Measurements from ENCODE around the gene CLSTN2.

CLSTN2 gene

GRCh38 chr3:140207541-140207940 is 272.6 kb downstream of the CLSTN2 start:
- H3K4me3 ChIP-seq (ENCODE audit: low read length), result no peak overlapping the region
- H3K79me2 ChIP-seq (ENCODE audit: control insufficient read depth, low read length), result no peaks in the 10 kb centered on the region
- no peaks in the 10 kb centered on the region for H3F3A ChIP-seq (ENCODE audit: control insufficient read depth, insufficient read depth)
- H3K4me1 ChIP-seq (ENCODE audit: control insufficient read depth, low read length), result no peaks in the 10 kb centered on the region
- TF ChIP-seq, protein P1, sequence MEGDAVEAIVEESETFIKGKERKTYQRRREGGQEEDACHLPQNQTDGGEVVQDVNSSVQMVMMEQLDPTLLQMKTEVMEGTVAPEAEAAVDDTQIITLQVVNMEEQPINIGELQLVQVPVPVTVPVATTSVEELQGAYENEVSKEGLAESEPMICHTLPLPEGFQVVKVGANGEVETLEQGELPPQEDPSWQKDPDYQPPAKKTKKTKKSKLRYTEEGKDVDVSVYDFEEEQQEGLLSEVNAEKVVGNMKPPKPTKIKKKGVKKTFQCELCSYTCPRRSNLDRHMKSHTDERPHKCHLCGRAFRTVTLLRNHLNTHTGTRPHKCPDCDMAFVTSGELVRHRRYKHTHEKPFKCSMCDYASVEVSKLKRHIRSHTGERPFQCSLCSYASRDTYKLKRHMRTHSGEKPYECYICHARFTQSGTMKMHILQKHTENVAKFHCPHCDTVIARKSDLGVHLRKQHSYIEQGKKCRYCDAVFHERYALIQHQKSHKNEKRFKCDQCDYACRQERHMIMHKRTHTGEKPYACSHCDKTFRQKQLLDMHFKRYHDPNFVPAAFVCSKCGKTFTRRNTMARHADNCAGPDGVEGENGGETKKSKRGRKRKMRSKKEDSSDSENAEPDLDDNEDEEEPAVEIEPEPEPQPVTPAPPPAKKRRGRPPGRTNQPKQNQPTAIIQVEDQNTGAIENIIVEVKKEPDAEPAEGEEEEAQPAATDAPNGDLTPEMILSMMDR (IDR thresholded peaks at IDR 0.05; ENCODE audit: low read depth, low read length, poor library complexity, severe bottlenecking), result no peak
- no peak for TF ChIP-seq EZH2phosphoT487 (IDR thresholded peaks at IDR 0.05; ENCODE audit: borderline replicate concordance, low read length)
- H3K4me2 ChIP-seq (ENCODE audit: low read length), result no peak overlapping the region
- H3K9me2 ChIP-seq (replicated peaks; ENCODE audit: control insufficient read depth, low read length), result no peaks in the 10 kb centered on the region
- no peaks in the 10 kb centered on the region for H3K9me3 ChIP-seq (ENCODE audit: control insufficient read depth, insufficient read depth, low read length)
- no peak overlapping the region for H3K27ac ChIP-seq (ENCODE audit: low read depth, low read length)
- no peaks in the 10 kb centered on the region for H4K20me1 ChIP-seq (ENCODE audit: control insufficient read depth, insufficient read depth, low read depth, low read length)
- no peaks in the 10 kb centered on the region for H3K36me3 ChIP-seq (ENCODE audit: control insufficient read depth, low read length)
- no peaks in the 10 kb centered on the region for H3K27me3 ChIP-seq (ENCODE audit: control insufficient read depth, low read length)

GRCh38 chr3:140216249-140216648 is 281.3 kb downstream of the CLSTN2 start:
- no peak overlapping the region for H3K27ac ChIP-seq (ENCODE audit: low read depth, low read length)

GRCh38 chr3:140219291-140219690 is 284.3 kb downstream of the CLSTN2 start:
- no peaks in the 10 kb centered on the region for H3F3A ChIP-seq (ENCODE audit: control insufficient read depth, insufficient read depth)
- H3K36me3 ChIP-seq (ENCODE audit: control insufficient read depth, low read length), result no peaks in the 10 kb centered on the region
- H4K20me1 ChIP-seq (ENCODE audit: control insufficient read depth, insufficient read depth, low read depth, low read length), result no peaks in the 10 kb centered on the region
- no peaks in the 10 kb centered on the region for H3K27me3 ChIP-seq (ENCODE audit: control insufficient read depth, low read length)
- no peak overlapping the region for H3K27ac ChIP-seq (ENCODE audit: low read depth, low read length)
- TF ChIP-seq EZH2phosphoT487 (IDR thresholded peaks at IDR 0.05; ENCODE audit: borderline replicate concordance, low read length), result no peak
- TF ChIP-seq, protein P1 (IDR thresholded peaks at IDR 0.05; ENCODE audit: low read depth, low read length, poor library complexity, severe bottlenecking), result no peak
- no peaks in the 10 kb centered on the region for H3K9me2 ChIP-seq (replicated peaks; ENCODE audit: control insufficient read depth, low read length)
- H3K4me2 ChIP-seq (ENCODE audit: low read length), result no peak overlapping the region
- no peak overlapping the region for H3K4me3 ChIP-seq (ENCODE audit: low read length)
- H3K4me1 ChIP-seq (ENCODE audit: control insufficient read depth, low read length), result no peaks in the 10 kb centered on the region
- H3K9me3 ChIP-seq (ENCODE audit: control insufficient read depth, insufficient read depth, low read length), result no peaks in the 10 kb centered on the region
- no peaks in the 10 kb centered on the region for H3K79me2 ChIP-seq (ENCODE audit: control insufficient read depth, low read length)

More at GRCh38 chr3:140216249-140216648, 281.3 kb downstream of the CLSTN2 start:
- no peaks in the 10 kb centered on the region for H3K9me3 ChIP-seq (ENCODE audit: control insufficient read depth, insufficient read depth, low read length)
- H3K36me3 ChIP-seq (ENCODE audit: control insufficient read depth, low read length), result no peaks in the 10 kb centered on the region
- H4K20me1 ChIP-seq (ENCODE audit: control insufficient read depth, insufficient read depth, low read depth, low read length), result no peaks in the 10 kb centered on the region
- no peaks in the 10 kb centered on the region for H3K4me1 ChIP-seq (ENCODE audit: control insufficient read depth, low read length)
- H3F3A ChIP-seq (ENCODE audit: control insufficient read depth, insufficient read depth), result no peaks in the 10 kb centered on the region
- TF ChIP-seq EZH2phosphoT487 (IDR thresholded peaks at IDR 0.05; ENCODE audit: borderline replicate concordance, low read length), result no peak
- TF ChIP-seq, protein P1 (IDR thresholded peaks at IDR 0.05; ENCODE audit: low read depth, low read length, poor library complexity, severe bottlenecking), result peak; percentile 57
- no peaks in the 10 kb centered on the region for H3K79me2 ChIP-seq (ENCODE audit: control insufficient read depth, low read length)
- H3K4me3 ChIP-seq (ENCODE audit: low read length), result no peak overlapping the region
- H3K9me2 ChIP-seq (replicated peaks; ENCODE audit: control insufficient read depth, low read length), result no peaks in the 10 kb centered on the region
- H3K4me2 ChIP-seq (ENCODE audit: low read length), result no peak overlapping the region
- H3K27me3 ChIP-seq (ENCODE audit: control insufficient read depth, low read length), result no peaks in the 10 kb centered on the region

Measured in DOHH2 (cell line).